Kidney capillary endothelial cell (primary cell): ENCODE data around the gene SCAI.
A peak's percentile ranks its signal among the peaks of the same experiment; 100 is the strongest.
"Not testable (repeated sequence)": the region's sequence is repeated elsewhere in the genome, so short reads cannot be mapped to it uniquely, and the experiment has no call there.

Experiments
- DNase-seq: peaks from one replicate; pipeline ENCODE4 v3.0.0-alpha.2; 2018; ENCODE audit warnings: low spot score

SCAI gene

DNA sequence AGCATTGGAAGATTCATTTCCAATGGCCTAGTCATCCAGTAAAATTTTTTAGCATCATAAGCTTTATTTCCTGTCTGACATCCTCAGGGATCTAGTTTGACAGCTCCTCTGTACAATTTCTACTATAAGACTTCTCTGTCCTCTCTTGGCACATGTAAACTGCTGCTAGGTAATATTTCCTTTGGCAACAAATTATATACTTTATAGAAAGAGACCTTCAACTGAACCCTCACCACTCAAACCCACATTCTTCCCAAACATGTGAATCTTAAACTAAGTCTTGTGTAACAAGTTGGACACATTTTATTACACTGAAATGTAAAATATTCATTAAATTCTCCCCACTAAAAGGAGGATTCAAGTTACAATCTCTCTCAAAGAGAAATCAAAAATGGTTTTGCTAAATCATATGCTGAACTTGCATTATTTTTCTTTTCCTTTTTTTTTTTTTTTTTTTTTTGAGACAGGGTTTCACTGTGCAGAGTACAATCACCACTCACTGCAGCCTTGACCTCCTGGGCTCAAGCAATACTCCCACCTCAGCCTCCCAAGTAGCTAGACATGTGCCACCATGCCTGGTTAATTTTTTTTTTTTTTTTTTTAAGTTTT, 36.9 kb downstream of the SCAI start:
- no peak for DNase-seq

DNA sequence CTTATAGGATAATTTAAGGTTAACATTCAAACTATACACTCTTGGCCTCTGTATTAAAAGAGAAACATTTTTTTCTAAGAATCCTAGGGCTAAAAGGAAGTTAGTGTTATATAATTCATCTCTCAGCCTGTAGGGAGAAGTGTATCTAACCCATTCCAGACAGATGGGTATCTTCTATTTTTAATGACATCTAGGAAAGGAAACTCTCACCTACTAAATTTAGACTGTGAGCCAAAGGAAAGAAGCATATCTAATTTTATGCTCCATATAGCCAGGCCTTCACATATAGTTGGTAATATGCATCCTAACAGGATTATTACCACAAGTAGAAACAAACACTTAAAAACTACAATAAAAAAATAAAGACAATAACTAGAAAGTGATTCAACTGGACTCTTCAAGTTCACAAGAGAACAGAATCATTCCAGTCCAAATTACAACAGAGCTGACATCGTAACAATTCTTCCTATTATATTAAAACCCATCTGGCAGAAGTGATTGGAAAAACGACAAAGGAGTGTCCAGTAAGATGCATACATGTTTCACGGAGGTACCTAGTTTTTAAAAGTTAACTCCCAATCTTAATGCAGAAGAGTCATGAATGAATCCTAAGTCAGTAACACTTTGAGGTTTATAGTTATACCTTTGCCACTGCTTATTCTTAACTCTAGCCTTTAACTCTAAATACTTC, 39.4 kb downstream of the SCAI start:
- DNase-seq, result no peak

DNA sequence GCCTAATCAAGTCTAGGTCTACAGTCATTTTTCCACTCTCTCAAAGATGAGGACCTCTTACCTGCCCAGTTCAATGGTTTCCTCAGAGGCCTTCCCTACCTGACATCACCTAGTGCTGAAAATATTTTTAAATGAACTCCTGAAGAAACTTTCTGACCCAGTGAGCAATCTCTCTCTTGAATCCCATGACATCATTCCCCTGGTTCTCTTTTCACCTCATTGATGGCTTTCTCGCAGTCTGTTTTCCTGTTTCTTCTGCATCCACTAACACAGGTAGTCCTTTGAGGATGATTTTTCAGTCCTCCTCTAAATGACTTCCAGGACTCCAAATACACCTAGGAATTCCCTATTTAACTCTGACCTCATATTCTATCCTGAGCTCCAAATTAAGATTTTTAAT, 40.3 kb downstream of the SCAI start:
- no peak for DNase-seq

DNA sequence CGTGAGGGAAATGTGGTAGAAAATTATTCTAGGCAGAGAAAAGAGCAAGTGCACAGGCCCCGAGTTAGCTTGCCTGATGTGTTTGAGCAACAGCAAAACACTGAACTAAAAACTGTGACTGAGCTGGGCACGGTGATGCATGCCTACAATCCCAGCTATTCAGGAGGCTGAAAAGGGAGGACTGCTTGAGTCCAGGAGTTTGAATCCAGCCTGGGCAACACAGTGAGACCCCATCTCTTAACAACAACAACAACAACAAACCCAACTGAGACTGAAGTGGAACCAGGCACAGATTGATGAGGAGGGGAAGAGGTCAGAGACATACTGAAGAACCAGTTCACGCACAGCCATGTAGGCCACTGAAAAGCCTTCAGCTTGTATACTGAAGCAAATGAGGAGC, 42.5 kb downstream of the SCAI start:
- DNase-seq, result no peak

DNA sequence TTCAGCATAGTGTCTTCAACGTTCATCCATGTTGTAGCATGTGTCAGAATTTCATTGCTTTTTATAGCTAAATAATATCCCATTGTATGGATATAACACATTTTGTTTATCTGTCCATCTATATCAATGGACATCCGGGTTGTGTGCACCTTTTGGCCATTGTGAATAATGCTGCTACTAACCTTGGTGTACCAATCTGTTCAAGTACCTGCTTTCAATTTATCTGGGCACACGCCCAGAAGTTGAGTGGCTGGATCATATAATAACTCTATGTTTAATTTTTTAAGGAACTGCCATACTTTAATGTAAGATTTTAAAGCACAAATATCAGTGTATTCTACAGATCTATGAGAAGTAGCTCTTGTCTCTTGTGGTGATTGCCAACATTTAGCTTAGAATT, 43.5 kb downstream of the SCAI start:
- DNase-seq, result no peak

DNA sequence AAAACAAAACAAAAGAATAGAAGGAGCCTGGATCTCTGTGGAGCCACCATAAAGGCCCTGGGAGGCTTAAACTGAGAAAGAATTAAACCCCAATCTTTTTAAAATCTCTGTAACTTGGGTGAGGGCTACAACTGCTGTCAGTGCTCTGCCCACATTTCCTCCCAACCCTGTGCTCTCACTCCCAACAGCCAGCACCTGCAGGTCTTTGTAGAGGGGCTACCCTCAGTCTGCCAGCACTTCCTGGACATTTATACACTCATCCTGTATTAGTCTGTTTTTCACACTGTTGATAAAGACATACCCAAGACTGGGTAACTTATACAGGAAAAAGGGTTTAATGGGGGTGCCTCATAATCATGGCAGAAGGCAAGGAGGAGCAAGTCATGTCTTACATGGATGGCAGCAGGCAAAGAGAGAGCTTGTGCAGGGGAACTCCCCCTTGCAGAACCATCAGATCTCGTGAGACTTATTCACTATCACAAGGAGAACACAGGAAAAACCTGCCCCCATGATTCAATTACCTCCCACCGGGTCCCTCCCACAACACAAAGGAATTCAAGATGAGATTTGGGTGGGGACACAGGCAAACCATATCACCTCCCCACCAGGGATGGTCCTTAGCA, 47.4 kb downstream of the SCAI start:
- DNase-seq, result no peak

DNA sequence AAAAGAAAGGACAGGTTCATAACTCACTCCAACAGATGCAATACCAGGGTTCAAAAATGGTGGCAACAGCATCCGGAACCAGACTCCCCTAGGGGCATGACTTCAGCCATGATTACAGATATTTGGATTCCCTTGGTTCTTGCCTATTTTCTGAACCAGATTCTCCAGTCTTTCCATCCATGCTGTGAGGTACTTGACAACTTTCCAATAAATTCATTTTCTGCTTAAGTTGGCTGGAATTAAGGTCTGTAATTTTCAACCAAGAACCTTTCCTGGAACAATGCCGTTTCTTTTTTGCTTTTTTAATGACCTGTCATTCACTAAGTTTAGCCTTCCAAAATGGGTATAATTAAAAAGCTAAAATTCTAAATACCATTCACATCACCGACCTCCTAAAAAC, 52.2 kb downstream of the SCAI start:
- DNase-seq, result no peak

DNA sequence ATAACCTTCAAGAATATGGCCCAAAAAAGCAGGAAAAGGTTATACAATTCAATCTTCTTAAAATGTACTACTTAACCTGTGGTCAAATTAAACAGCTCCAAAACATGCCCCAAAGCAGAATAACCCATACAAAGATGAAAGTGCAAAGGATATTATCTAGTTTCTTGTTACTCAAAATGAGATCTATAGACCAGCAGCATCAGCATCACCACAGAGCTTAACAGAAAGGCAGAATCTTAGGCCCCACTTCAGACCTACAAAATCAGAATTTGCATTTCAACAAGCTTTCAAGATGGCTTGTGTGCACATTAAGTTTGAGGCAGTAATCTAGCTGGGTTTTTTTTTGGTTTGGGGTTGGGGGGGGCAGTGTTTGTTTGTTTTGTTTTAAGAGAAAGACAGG, 54.0 kb downstream of the SCAI start:
- DNase-seq, result no peak

DNA sequence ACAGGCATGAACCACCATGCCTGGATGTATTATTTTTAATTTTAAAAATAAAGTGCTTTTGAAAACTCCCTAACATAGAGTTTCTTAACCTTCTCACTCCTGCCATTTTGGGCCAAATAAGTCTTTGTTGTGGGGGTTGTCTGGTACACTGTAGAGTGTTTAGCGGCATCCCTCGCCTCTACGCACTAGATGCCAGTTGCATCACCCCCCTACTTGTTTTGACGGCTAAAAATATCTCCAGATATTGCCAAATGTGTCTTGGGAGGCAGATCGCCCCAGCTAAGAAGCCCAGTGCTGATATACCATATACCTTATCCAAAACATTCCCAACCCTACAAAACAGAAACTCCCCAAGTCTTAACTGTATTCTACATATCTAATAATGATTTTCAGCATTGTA, 54.6 kb downstream of the SCAI start:
- no peak for DNase-seq

DNA sequence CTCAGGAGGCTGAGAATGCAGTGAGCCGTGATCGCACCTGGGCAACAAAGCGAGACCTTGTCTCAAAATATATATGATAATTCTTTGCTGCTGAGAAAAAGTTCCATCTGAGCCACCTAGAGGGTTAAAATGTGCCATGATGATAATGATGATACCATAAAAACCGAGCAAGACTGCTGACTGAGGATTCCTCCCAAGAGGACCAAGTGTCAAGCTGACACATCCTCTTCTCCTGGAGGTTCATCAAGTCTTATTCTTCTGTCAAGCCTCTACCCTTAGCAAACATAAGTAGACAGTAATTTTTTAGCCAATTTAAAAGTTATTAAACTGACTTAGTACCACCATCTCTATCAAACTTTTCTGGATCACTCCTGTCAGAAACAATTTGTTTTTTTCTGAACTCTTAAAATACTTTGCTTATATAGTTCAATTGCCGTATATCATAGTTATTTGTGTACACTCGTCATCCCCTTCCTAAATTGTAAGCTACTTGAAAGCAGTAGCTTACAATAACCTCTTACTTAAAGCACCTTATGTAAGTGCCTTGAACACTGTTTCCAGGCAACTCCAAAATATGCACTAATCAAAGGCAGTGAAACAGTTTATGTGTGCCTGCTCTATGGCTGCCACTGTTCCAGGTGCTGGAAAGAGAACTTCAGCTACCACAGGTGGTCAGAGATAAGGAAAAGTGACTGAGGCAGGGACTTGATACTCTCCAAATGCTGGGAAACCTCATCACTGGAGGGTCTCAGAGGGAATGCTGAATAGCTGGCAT, 57.4 kb downstream of the SCAI start:
- DNase-seq, result no peak

DNA sequence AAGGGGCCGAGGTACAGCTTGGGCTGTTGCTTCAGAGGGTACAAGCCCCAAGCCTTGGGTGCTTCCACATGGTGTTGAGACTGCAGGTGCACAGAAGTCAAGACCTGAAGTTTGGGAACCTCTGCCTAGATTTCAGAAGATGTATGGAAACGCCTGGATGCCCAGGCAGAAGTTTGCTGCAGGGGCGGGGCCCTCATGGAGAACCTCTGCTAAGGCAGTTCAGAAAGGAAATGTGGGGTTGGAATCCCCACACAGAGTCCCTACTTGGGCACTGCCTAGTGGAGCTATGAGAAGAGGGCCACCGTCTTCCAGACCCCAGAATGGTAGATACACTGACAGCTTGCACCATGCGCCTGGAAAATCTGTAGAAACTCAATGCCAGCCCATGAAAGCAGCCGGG, 61.1 kb downstream of the SCAI start:
- not testable (repeated sequence) for DNase-seq

DNA sequence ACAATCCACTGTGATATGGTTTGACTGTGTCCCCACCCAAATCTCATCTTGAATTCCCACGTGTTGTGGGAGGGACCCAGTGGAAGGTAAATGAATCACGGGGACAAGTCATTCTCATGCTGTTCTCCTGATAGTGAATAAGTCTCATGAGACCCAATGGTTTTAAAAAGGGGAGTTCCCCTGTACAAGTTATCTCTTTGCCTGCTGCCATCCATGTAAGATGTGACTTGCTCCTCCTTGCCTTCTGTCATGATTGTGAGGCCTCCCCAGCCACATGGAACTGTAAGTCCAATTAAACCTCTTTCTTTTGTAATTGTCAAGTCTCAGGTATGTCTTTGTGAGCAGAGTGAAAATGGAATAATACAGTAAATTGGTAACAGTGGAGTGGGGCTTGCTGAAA, 62.5 kb downstream of the SCAI start:
- DNase-seq, result not testable (repeated sequence)

DNA sequence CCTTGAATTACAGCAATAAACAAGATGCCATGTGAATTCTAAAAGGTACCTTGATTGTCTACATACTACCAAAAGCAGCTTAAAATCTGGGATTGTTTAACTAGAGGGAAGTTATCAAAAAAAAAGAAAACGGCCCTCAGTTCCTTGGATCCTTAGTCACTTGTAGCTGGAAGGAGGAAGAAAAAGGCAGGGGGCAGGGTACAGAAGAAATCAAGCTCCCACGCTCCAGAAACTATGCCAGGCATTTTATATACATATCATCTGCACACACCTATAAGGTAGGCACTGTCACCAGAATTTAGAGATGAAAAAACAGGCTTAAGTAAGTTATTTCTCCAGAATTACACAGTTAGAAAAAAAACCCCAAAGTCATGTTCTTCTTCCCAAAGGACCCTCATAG, 63.4 kb downstream of the SCAI start:
- no peak for DNase-seq

DNA sequence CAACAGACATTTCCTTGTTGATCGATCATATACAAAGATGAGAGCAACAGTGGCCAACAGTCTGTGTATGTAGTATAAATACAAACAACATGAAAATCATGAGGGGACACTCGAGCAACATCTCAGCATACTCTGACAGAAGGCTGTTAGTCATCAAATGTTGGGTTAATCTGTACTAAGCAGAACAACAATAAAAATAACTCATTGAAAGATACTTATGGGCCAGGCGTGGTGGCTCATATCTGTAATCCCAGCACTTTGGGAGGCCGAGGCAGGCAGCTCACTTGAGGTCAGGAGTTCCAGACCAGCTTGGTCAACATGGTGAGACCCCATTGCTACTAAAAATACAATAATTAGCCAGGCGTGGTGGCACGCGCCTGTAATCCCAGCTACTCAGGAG, 67.3 kb downstream of the SCAI start:
- DNase-seq, result no peak

DNA sequence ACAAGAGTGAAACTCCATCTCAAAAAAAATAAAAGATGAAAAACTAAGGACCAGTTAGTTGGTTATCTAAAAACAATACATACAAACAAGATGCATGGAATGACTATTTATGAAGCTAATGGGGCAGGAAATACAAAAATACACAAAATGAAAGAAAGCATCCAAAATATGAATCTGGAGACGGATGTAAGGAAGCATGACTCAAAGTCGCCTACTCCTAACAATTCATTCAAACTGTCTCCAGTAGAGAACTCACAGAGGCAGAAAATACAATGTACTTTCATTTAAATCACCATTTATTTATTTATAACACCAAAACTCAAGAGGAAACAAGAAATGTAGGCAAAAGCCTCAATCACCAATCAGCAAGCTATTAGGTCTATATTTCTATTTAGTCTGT, 68.4 kb downstream of the SCAI start:
- DNase-seq, result peak; percentile 83

DNA sequence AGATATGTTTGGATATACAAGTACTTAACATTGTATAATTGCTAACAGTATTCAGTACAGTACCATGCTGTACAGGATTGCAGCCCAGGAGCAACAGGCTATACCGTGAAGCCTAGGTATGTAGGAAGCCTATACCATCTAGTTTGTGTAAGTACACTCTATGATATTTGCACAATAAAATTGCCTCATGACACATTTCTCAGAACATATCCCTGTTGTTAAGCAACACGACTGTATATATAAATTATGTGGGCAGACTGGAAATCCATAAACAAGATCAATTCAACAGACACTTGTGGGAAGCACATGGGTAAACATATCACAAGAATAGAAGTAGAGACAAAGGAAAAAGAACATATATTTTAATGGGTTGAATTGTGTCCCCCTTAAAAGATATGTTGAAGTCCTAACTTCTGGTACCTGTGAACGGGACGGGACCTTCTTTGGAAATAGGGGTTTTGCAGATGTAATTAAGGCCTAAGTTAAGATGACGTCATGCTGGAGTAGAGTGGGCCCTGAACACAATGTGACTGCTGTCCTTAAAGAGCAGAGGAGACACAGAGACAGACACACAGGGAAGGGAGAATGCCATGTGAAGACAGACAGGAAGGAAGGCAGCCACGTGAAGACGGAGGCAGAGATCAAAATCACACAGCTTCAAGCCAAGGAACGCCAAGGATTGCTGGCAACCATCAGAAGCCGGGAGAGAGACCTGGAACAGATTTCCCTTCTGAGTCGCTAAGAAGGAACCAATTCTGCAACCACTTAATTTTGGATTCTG, 76.3 kb downstream of the SCAI start:
- DNase-seq, result peak; percentile 17

DNA sequence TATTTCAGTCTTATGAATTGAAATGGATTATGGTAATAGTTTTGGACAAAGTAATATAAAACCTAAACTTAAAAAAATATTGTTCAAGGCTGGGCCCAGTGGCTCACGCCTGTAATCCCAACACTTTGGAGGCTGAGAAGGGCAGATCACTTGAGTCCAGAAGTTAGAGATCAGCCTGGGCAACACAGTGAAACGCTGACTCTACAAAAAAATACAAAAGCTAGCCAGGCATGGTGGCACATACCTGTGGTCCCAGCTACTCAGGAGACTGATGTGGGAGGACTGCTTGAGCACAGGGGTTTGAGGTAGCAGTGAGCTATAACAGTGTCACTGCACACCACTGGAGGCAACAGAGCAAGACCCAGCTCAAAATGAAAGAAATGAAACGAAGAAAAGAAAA, 81.9 kb downstream of the SCAI start:
- DNase-seq, result no peak

DNA sequence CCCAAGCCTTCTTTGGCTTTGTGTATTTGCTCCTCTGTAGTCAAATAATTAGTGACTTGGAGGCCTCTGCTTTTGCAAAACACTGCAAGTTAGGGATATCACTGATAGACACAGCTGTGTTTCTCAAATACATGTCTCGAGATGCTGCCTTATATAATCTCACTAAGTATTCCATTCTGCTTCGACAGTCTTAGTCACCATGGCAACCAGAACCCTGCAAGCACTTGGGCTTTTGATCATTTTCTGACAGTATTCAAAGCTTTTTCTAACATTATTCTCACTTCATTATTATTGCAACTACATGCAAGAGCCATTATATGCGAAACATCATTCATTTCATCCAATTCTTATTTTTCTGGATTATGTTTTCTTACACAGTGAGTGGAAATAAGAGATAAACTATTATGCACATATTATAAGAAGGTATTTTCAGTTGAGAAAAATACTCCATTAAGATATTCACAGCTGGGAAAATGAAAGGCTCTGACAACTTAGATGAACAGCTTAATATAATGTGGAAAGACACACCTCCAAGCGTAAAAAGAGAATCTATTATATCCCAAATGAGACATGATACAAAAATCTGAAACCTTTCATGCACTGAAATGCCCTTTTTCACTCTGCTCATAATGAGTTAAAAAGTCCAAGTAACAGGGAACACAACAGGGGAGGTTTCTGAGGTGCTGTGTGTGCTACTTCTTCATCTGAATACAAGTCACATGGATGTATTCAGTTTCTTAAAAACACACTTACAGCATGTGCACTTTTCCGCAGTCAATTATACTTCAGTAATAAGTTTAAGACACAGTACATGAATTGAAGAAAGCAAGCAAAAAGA, 93.9 kb downstream of the SCAI start:
- no peak for DNase-seq

DNA sequence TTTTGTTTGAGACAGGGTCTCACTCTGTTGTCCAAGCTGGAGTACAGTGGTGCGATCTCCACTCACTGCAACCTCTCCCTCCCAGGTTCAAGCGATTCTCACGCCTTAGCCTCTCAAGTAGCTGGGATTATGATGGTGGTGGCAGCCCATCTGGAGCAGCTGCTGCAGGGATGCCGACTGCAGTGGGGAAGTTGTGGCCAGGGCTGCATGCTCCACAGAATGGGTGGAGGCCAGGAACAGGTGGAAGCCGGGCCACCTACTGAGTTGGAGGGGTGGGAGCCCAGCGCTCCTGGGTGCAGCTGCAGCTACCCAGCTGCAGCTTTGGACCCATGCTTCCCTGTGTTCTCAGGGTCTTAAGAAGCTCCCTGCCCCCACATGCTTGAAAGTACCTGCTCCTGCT, 99.7 kb downstream of the SCAI start:
- DNase-seq, result no peak

DNA sequence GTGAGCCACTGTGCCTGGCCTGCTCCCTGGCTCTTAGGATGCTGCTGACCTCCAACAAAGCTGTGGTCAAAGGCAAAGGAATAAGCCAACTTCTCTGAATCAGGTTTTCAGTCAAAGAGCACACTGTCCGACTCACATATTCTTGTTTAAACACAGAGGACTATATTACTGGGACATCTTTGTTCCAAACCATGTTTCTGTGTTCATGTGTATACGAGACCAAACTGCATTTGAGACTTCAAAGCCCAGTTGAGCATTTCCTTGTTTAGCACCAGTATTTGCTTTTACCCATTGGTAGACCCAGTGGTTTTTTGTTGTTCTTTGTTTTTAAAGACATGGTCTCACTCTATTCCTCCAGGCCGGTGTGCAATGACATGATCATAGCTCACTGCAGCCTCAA, 100.2 kb downstream of the SCAI start:
- no peak for DNase-seq

DNA sequence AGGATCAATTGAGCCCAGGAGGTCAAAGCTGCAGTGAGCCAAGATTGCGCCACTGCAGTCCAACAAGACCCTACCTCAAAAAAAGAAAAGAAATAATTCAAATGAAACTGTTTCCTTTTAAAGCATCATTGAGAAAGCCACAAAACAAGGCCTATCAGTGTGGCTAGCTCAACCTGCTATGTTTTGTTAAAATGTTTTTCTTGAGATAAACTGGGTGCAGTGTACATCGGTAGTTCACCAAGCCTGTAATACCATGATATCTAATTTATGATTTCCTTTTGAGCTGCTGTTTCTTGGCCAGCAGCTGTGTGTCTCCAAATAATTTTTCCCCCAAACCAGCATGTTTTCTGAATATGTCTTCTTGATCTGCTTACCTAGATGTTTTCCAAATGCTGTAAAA, 105.2 kb downstream of the SCAI start:
- no peak for DNase-seq
